HEK293 (cell line): ENCODE measurements around the gene PIM3.
A peak's percentile ranks its signal among the peaks of the same experiment; 100 is the strongest.

Source experiments
- BCL11A ChIP-seq: fragments of 450-650 bp; formaldehyde crosslinking; IDR thresholded peaks from 2 replicates; pipeline ENCODE4 v1.5.1; 2016; ENCODE audit warnings: low read depth, missing biosample characterization, missing genetic modification characterization
- CTCF ChIP-seq: fragments of 450-650 bp; formaldehyde crosslinking; IDR thresholded peaks from 2 replicates; pipeline ENCODE4 v1.5.1; 2016; ENCODE audit warnings: missing biosample characterization, missing genetic modification characterization
- HIC1 ChIP-seq: fragments of 450-650 bp; formaldehyde crosslinking; IDR thresholded peaks from 2 replicates; pipeline ENCODE4 v1.5.1; 2016; ENCODE audit warnings: missing biosample characterization, missing genetic modification characterization
- HOXA7 ChIP-seq: sonication (generic); formaldehyde crosslinking; IDR thresholded peaks from 2 replicates; pipeline ENCODE4 v1.8.1; 2022; ENCODE audit warnings: missing genetic modification reagents, borderline replicate concordance
- IKZF3 ChIP-seq: fragments of 450-650 bp; IDR thresholded peaks from 2 replicates; pipeline ENCODE4 v1.5.0; 2018; ENCODE audit warnings: missing biosample characterization, mild to moderate bottlenecking, missing genetic modification characterization, moderate library complexity
- KLF7 ChIP-seq: fragments of 450-650 bp; formaldehyde crosslinking; IDR thresholded peaks from 2 replicates; pipeline ENCODE4 v1.5.1; 2016; ENCODE audit warnings: missing biosample characterization, missing genetic modification characterization, borderline replicate concordance
- KLF8 ChIP-seq: fragments of 450-650 bp; formaldehyde crosslinking; IDR thresholded peaks from 2 replicates; pipeline ENCODE4 v1.5.1; 2016; ENCODE audit warnings: missing biosample characterization, missing genetic modification characterization
- OSR2 ChIP-seq: fragments of 450-650 bp; formaldehyde crosslinking; IDR thresholded peaks from 2 replicates; pipeline ENCODE4 v1.5.1; 2016; ENCODE audit warnings: missing biosample characterization, missing genetic modification characterization
- SCRT1 ChIP-seq: fragments of 450-650 bp; formaldehyde crosslinking; IDR thresholded peaks from 2 replicates; pipeline ENCODE4 v1.5.1; 2016; ENCODE audit warnings: missing biosample characterization, missing genetic modification characterization, borderline replicate concordance
- SP2 ChIP-seq: fragments of 450-650 bp; formaldehyde crosslinking; IDR thresholded peaks from 2 replicates; pipeline ENCODE4 v1.5.1; 2016; ENCODE audit warnings: missing biosample characterization, missing genetic modification characterization
- WT1 ChIP-seq: fragments of 450-650 bp; formaldehyde crosslinking; IDR thresholded peaks from 2 replicates; pipeline ENCODE4 v1.5.1; 2016; ENCODE audit warnings: missing biosample characterization, missing genetic modification characterization
- ZBTB1 ChIP-seq: fragments of 450-650 bp; formaldehyde crosslinking; IDR thresholded peaks from 2 replicates; pipeline ENCODE4 v1.5.1; 2016; ENCODE audit warnings: missing biosample characterization, missing genetic modification characterization
- ZNF146 ChIP-seq: fragments of 450-650 bp; formaldehyde crosslinking; IDR thresholded peaks from 2 replicates; pipeline ENCODE4 v1.5.1; 2016; ENCODE audit warnings: missing biosample characterization, missing genetic modification characterization
- ZNF155 ChIP-seq: fragments of 450-650 bp; formaldehyde crosslinking; IDR thresholded peaks from 2 replicates; pipeline ENCODE4 v1.5.1; 2016; ENCODE audit warnings: missing biosample characterization, missing genetic modification characterization
- ZNF174 ChIP-seq: fragments of 450-650 bp; formaldehyde crosslinking; IDR thresholded peaks from 2 replicates; pipeline ENCODE4 v1.5.0; 2017; ENCODE audit warnings: missing biosample characterization, mild to moderate bottlenecking, missing genetic modification characterization
- ZNF19 ChIP-seq: fragments of 450-650 bp; formaldehyde crosslinking; IDR thresholded peaks from 2 replicates; pipeline ENCODE4; 2016; ENCODE audit warnings: missing biosample characterization, missing genetic modification characterization, low read depth
- ZNF2 ChIP-seq: fragments of 450-650 bp; formaldehyde crosslinking; IDR thresholded peaks from 2 replicates; pipeline ENCODE4 v1.5.1; 2016; ENCODE audit warnings: missing biosample characterization, missing genetic modification characterization
- ZNF202 ChIP-seq: fragments of 450-650 bp; formaldehyde crosslinking; IDR thresholded peaks from 2 replicates; pipeline ENCODE4 v1.5.1; 2016; ENCODE audit warnings: missing biosample characterization, missing genetic modification characterization, borderline replicate concordance
- ZNF248 ChIP-seq: fragments of 450-650 bp; formaldehyde crosslinking; IDR thresholded peaks from 2 replicates; pipeline ENCODE4 v1.5.1; 2017; ENCODE audit warnings: missing biosample characterization, missing genetic modification characterization
- ZNF26 ChIP-seq: fragments of 450-650 bp; formaldehyde crosslinking; IDR thresholded peaks from 2 replicates; pipeline ENCODE4 v1.5.1; 2016; ENCODE audit warnings: missing biosample characterization, missing genetic modification characterization
- ZNF311 ChIP-seq: fragments of 450-650 bp; formaldehyde crosslinking; IDR thresholded peaks from 2 replicates; pipeline ENCODE4 v1.5.1; 2017; ENCODE audit warnings: missing biosample characterization, missing genetic modification characterization, borderline replicate concordance
- ZNF391 ChIP-seq: fragments of 450-650 bp; formaldehyde crosslinking; IDR thresholded peaks from 2 replicates; pipeline ENCODE4 v1.5.1; 2016; ENCODE audit warnings: low read depth, missing biosample characterization, missing genetic modification characterization, borderline replicate concordance
- ZNF398 ChIP-seq: fragments of 450-650 bp; formaldehyde crosslinking; IDR thresholded peaks from 2 replicates; pipeline ENCODE4 v1.5.1; 2017; ENCODE audit warnings: missing biosample characterization, missing genetic modification characterization
- ZNF501 ChIP-seq: fragments of 450-650 bp; formaldehyde crosslinking; IDR thresholded peaks from 2 replicates; pipeline ENCODE4 v1.5.1; 2016; ENCODE audit warnings: missing biosample characterization, missing genetic modification characterization
- ZNF548 ChIP-seq: fragments of 450-650 bp; formaldehyde crosslinking; IDR thresholded peaks from 2 replicates; pipeline ENCODE4 v1.5.1; 2016; ENCODE audit warnings: missing biosample characterization, missing genetic modification characterization
- ZNF580 ChIP-seq: fragments of 450-650 bp; formaldehyde crosslinking; IDR thresholded peaks from 2 replicates; pipeline ENCODE4 v1.5.1; 2016; ENCODE audit warnings: missing biosample characterization, missing genetic modification characterization
- ZNF658 ChIP-seq: fragments of 450-650 bp; formaldehyde crosslinking; IDR thresholded peaks from 2 replicates; pipeline ENCODE4; 2016; ENCODE audit warnings: missing biosample characterization, missing genetic modification characterization
- ZNF670 ChIP-seq: fragments of 450-650 bp; formaldehyde crosslinking; IDR thresholded peaks from 2 replicates; pipeline ENCODE4 v1.5.1; 2016; ENCODE audit warnings: missing biosample characterization, missing genetic modification characterization, low read depth
- ZNF768 ChIP-seq: fragments of 450-650 bp; formaldehyde crosslinking; IDR thresholded peaks from 2 replicates; pipeline ENCODE4 v1.5.1; 2018; ENCODE audit warnings: missing biosample characterization, mild to moderate bottlenecking, missing genetic modification characterization
- ZSCAN18 ChIP-seq: fragments of 450-650 bp; formaldehyde crosslinking; IDR thresholded peaks from 2 replicates; pipeline ENCODE4 v1.5.1; 2016; ENCODE audit warnings: missing biosample characterization, missing genetic modification characterization

Gene PIM3

GRCh38 chr22:49975543-49976389 lies 15.2 kb downstream of the PIM3 start (continued):
- peak; percentile 85; the same call in 1 of the 2 replicates for TF ChIP-seq ZNF311 (tag by site-specific recombination)
- TF ChIP-seq KLF8 (tag by site-specific recombination), result peak; percentile 66; the same call in 1 of the 2 replicates
- TF ChIP-seq ZNF146 (tag by site-specific recombination), result peak; percentile 46
- peak; percentile 75 for TF ChIP-seq ZNF155
- 0 out of 2 replicates have a peak, but pooled peaks have one; percentile 24 for TF ChIP-seq ZNF501
- peak; percentile 87; the same call in 1 of the 2 replicates for TF ChIP-seq ZNF670 (tag by site-specific recombination)
- no peak for TF ChIP-seq ZNF174 (tag by site-specific recombination)
- peak; percentile 98 for TF ChIP-seq ZNF391 (tag by site-specific recombination)
- TF ChIP-seq HOXA7 (CRISPR knock-in tag), result no peak
- TF ChIP-seq ZNF548, result peak; percentile 51; the same call in 1 of the 2 replicates
- no peak for TF ChIP-seq CTCF (tag by site-specific recombination)
- TF ChIP-seq ZNF19 (tag by site-specific recombination), result no peak
- peak; percentile 41 for TF ChIP-seq SP2
- peak; percentile 81 for TF ChIP-seq BCL11A (tag by site-specific recombination)
- TF ChIP-seq ZNF248 (tag by site-specific recombination), result no peak
- TF ChIP-seq IKZF3 (tag by site-specific recombination), result no peak
- TF ChIP-seq OSR2 (tag by site-specific recombination), result peak; percentile 45; the same call in 1 of the 2 replicates
- peak; percentile 36 for TF ChIP-seq ZNF398 (tag by site-specific recombination)
- TF ChIP-seq ZNF202 (tag by site-specific recombination), result no peak
- peak; percentile 45; the same call in 1 of the 2 replicates for TF ChIP-seq ZBTB1 (tag by site-specific recombination)
- peak; percentile 88 for TF ChIP-seq ZNF658 (tag by site-specific recombination)
- peak; percentile 50; the same call in 1 of the 2 replicates for TF ChIP-seq WT1 (tag by site-specific recombination)
- TF ChIP-seq ZNF580 (tag by site-specific recombination), result no peak
- peak; percentile 55; the same call in 1 of the 2 replicates for TF ChIP-seq ZSCAN18 (tag by site-specific recombination)
- TF ChIP-seq KLF7 (tag by site-specific recombination), result 0 out of 2 replicates have a peak, but pooled peaks have one; percentile 80
- TF ChIP-seq ZNF768, result no peak
- TF ChIP-seq SCRT1 (tag by site-specific recombination), result peak; percentile 28; the same call in 1 of the 2 replicates
- TF ChIP-seq ZNF2 (tag by site-specific recombination), result peak; percentile 99
- TF ChIP-seq ZNF26 (tag by site-specific recombination), result 0 out of 2 replicates have a peak, but pooled peaks have one; percentile 4
- peak; percentile 69; the same call in 1 of the 2 replicates for TF ChIP-seq HIC1 (tag by site-specific recombination)
